ENCODE data around the gene POLD4. TPM values are rescaled to one million over a fixed set of nuclear protein-coding genes. Genes with fewer than 3 reads are reported as not detected.
A peak's percentile ranks its signal among the peaks of the same experiment; 100 is the strongest.
"Not testable (repeated sequence)": the region's sequence is repeated elsewhere in the genome, so short reads cannot be mapped to it uniquely, and the experiment has no call there.

POLD4 gene
- polyA plus RNA-seq (ENCODE audit: insufficient read length in 12 of 12): 10 to 100 TPM in 11 of 12 donors, not detected in 1; 19.0 to 36.9 (median 25.9) TPM
- long read RNA-seq, donor 1, transcript POLD4-205 (4 exons, 1,486 nt): minor isoform, 30 of 96 reads
- long read RNA-seq, donor 1, transcript POLD4-207 (4 exons, 584 nt): minor isoform, 7 of 96 reads
- long read RNA-seq, donor 1, transcript POLD4-201 (4 exons, 918 nt): major isoform, 43 of 96 reads
- long read RNA-seq, donor 1, partial matches to known transcripts: 5 of 96 reads
- long read RNA-seq, donor 1, other reads (novel, unspliced or antisense): 0 of 96 reads
- long read RNA-seq, donor 2, transcript POLD4-205 (4 exons, 1,486 nt): minor isoform, 7 of 21 reads
- long read RNA-seq, donor 2, transcript POLD4-201 (4 exons, 918 nt): major isoform, 14 of 21 reads
- long read RNA-seq, donor 2, partial matches to known transcripts: 0 of 21 reads
- long read RNA-seq, donor 2, other reads (novel, unspliced or antisense): 0 of 21 reads
- long read RNA-seq, donor 3, transcript POLD4-201 (4 exons, 918 nt): major isoform, 5 of 9 reads
- long read RNA-seq, donor 3, partial matches to known transcripts: 0 of 9 reads
- long read RNA-seq, donor 3, other reads (novel, unspliced or antisense): 0 of 9 reads
- long read RNA-seq, donor 4, partial matches to known transcripts: 0 of 12 reads
- long read RNA-seq, donor 4, other reads (novel, unspliced or antisense): 0 of 12 reads
- long read RNA-seq, donor 5: 0 reads
- long read RNA-seq, donor 6, transcript POLD4-201 (4 exons, 918 nt): major isoform, 9 of 18 reads
- long read RNA-seq, donor 6, transcript POLD4-205 (4 exons, 1,486 nt): minor isoform, 6 of 18 reads
- long read RNA-seq, donor 6, partial matches to known transcripts: 0 of 18 reads
- long read RNA-seq, donor 6, other reads (novel, unspliced or antisense): 0 of 18 reads
- long read RNA-seq, donor 7, transcript POLD4-205 (4 exons, 1,486 nt): major isoform, 5 of 13 reads
- long read RNA-seq, donor 7, partial matches to known transcripts: 0 of 13 reads
- long read RNA-seq, donor 7, other reads (novel, unspliced or antisense): 0 of 13 reads
- long read RNA-seq, donor 8, transcript POLD4-201 (4 exons, 918 nt): minor isoform, 15 of 33 reads
- long read RNA-seq, donor 8, transcript POLD4-205 (4 exons, 1,486 nt): major isoform, 16 of 33 reads
- long read RNA-seq, donor 8, partial matches to known transcripts: 0 of 33 reads
- long read RNA-seq, donor 8, other reads (novel, unspliced or antisense): 0 of 33 reads
- long read RNA-seq, donor 9, transcript POLD4-201 (4 exons, 918 nt): major isoform, 8 of 13 reads
- long read RNA-seq, donor 9, partial matches to known transcripts: 0 of 13 reads
- long read RNA-seq, donor 9, other reads (novel, unspliced or antisense): 0 of 13 reads
- long read RNA-seq, donor 10, transcript POLD4-201 (4 exons, 918 nt): major isoform, 16 of 30 reads
- long read RNA-seq, donor 10, transcript POLD4-205 (4 exons, 1,486 nt): minor isoform, 6 of 30 reads
- long read RNA-seq, donor 10, partial matches to known transcripts: 0 of 30 reads
- long read RNA-seq, donor 10, other reads (novel, unspliced or antisense): 0 of 30 reads
- long read RNA-seq, donor 11, transcript POLD4-201 (4 exons, 918 nt): minor isoform, 10 of 29 reads
- long read RNA-seq, donor 11, transcript POLD4-205 (4 exons, 1,486 nt): major isoform, 13 of 29 reads
- long read RNA-seq, donor 11, partial matches to known transcripts: 0 of 29 reads
- long read RNA-seq, donor 11, other reads (novel, unspliced or antisense): 0 of 29 reads

- DNase-seq: peak; percentile 94
These were observed at the start of gene POLD4 for GRCh38 chr11:67353317-67354074. TSS of gene POLD4 (minus strand) at chr11:67353546. CDS start at chr11:67353399, 147 bp downstream.

GRCh38 chr11:67403085-67403484, 49.7 kb upstream of the POLD4 start:
- not testable (repeated sequence) for DNase-seq

GRCh38 chr11:67402192-67402839, 49.0 kb upstream of the POLD4 start:
- DNase-seq: not testable (repeated sequence)

DNA sequence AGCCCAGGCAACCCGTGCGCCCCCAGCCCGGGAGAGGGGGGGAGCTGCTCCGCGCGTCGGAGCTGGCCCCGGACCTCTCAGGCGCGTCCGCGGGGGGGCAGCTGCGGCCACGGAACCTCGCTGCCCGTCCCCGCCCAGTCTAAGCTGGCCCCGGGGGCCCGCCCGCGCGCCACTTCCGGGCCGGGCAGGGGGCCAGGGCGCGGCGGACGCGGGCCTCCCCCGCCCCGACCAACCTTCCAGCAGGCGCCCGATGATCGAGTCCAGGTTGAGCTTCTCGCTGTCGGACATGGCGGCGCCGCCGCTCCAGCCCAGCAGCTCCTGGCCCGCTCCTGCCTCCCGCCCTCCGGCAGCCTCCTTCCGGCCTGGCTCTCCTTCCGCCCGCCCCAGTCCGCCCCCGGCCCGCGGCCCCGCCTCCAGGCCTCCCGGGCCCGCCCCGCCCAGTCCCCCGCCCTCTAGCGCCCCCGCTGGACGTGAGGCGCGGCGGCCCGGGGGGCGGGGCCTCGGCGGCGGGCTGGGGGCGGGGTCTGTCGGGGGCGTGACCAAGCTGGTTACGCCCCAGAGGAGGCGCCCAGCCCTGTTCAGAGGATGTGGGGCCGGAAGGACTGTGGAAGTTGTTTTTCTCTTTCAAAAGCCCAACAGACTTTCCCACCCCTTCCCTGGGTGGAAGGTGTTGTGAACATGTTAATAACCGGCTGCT, 48.3 kb upstream of the POLD4 start, which contains the start of gene PPP1CA:
PPP1CA (minus strand) TSS at position 364 of the 697 bp plus-strand sequence; CDS start at position 288, 76 bp downstream.
- peak; percentile 88 for DNase-seq

DNA sequence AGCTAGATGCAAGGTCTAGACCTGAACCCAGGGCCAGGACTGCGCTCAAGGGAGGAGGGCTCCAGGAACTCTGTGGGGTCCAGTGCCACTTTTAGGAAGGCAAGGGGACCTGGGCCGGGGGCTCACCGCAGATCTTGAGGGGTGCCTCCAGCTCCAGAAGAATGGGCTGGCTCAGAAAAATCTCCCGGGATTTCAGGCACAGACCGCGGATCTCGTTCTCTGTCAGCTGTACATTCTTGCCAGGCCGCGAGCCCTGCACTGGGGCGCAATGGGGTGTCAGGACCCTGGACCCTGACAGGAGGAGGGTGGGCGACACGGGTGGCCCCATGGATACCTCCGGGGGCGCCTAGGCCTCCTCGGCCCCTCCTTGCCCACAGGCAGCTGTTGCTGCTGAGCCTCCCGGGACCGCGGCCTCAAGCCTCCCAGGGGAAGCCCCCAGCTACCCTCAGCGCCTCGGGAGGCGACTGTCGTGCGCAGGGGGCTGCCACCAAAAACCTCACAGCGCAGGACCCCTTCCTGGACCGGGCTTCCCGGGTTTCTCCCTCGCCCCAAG, 47.7 kb upstream of the POLD4 start:
- no peak for DNase-seq

GRCh38 chr11:67400251-67400941, 47.0 kb upstream of the POLD4 start:
- DNase-seq: no peak

DNA sequence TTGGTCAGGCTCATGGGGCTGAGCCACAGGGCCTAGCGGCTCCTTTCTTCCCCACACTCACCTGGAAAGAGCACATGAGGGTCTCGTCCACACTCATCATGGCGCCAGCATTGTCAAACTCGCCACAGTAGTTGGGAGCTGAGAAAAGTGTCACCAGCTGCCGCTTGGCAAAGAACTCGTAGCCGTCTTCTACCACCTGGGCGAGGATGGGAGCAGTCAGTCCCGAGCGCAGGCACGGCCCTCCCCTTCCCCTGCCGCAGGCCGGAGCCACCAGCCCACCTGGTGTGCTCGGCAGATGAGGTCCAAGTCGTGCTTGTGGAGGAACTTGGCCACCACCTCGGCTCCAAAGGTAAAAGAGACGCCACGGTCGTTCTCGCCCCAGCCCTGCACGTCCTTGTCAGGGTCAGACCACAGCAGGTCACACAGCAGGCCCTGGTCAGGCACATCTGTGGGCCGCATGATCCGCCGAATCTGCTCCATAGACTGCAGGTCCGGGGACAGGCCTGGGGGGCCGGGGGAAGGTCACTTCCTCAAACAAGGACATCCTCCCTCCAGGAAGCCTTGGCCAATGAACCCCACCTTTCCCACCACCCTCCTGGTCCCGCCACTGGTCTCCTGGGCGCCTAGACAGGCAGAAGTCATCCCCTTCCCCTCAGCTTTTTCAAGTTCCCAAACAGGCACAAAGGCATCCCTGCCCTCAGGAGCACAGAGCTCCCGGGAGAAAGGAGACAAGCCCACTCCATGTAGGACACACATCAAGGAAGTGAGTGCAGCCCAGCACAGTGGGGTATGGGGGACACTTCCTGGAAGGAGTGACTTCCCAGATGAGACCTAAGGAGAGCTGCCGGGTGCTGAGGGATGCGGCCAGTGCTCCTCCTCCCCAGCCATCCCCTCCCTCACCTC, 45.6 kb upstream of the POLD4 start:
- no peak for DNase-seq

GRCh38 chr11:67397986-67398660, 44.8 kb upstream of the POLD4 start:
- no peak for DNase-seq

GRCh38 chr11:67397536-67397935, 44.2 kb upstream of the POLD4 start:
- no peak for DNase-seq

GRCh38 chr11:67396587-67397389, 43.4 kb upstream of the POLD4 start:
- no peak for DNase-seq

- DNase-seq: no peak
These were observed 42.9 kb upstream of the POLD4 start for GRCh38 chr11:67396259-67396581.

DNA sequence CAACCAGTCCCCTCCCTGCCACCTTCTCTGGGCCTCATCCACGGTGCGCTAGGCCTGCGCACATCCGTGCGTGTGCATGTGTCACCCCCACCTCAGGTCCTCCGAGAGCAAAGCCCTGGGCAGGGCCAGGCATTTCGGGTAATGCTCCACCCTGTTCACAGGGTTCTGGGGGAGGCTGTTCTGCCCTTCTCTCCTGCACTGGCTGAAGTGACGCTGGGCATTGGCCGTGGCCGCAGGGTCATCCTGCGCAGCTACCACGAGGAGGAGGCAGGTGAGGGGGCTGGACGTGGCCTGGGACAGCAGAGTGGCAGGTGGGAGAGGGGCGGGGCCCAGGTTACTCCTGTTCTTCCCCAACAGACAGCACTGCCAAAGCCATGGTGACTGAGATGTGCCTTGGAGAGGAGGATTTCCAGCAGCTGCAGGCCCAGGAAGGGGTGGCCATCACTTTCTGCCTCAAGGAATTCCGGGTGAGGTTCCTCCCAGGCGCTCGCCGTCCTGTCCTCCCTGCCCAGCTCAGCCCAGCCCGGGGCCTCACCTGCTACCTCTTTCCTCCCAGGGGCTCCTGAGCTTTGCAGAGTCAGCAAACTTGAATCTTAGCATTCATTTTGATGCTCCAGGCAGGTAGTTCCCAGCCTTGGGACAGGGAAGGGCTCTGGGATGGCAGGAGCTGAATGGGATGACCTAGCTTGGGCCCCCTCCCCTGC, 42.4 kb upstream of the POLD4 start:
- DNase-seq: no peak

DNA sequence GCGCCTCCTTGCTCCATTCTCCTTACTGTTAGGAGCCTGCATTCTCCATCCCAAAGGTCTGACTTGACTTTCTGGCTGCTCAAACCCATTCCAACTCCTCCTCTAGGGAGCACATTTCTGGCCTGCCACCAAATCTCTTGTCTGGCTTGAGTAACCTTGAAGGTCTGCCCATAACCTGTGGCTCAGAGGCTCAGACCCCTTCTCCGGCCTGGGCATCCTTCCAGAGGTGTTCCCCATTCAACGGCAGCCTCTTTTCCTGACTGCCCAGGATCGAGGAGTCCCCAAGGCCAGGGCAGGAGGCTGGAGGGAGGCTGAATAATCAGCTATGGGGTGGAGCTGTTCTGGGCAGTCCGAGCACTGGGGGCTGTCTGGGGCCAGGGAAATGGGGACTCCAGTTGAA, 40.6 kb upstream of the POLD4 start:
- no peak for DNase-seq

DNA sequence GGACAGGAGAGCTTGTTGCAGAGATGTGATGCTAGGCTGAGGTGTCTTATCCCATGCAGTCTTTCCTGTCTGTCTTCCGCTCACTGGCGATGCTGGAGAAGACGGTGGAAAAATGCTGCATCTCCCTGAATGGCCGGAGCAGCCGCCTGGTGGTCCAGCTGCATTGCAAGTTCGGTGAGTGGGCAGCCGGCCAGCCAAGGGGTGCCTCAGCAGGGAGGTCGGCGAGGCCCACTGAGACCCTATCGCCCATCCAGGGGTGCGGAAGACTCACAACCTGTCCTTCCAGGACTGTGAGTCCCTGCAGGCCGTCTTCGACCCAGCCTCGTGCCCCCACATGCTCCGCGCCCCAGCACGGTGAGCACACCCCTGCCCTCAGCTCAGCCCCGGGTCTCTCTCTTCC, 40.1 kb upstream of the POLD4 start:
- DNase-seq: no peak
